ENCODE measurements around the gene HRH1.

The HRH1 gene

DNA sequence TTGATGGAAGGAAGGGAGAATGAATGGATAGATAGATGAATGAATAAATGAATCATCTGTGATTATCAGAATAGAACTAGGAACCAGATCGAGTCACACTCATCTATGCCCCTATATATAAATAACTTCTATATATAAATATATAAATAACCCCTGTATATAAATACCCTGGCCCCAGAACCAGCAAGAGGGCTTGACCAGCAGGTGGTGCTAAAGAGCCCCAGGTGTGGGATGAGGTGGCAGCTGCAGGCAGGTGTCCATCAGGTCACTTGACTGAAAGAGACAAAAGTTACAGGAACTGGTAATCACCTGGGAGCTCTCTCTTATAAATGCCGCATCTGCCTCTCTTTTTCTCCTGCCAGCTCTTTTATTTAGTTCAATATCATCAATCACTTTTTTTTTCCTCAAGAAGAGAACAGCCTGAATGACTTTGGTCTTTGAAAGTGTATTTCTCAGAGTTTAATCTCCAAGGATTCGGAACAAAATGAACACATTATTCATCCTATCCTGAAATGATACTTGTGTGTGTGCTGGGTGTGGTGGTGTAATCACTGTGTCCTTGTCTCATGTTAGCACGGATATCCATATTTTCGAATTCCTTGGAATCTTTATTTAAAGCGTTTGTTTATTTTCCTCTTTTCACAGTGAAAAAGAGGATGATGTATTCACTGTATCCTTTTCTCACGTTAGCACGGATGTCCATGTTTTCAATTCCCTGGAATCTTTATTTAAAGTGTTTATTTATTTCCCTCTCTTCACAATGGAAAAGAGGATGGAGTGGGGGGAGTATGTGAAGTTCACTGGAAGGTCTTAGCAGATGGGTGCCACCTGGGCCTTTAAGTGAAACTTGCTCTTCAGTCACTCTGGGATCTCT is 82.5 kb downstream of the HRH1 start:
- H3K9ac ChIP-seq: no peak overlapping the region
- H3K36me3 ChIP-seq: peaks cover 0 to 49% (median 0%) of the 10 kb centered on the region in 11 experiments; a peak in 4 of 22 replicates
- TF ChIP-seq Cebpa-rat (IDR thresholded peaks at IDR 0.05): no peak
- H3K4me2 ChIP-seq: no peak overlapping the region
- peaks cover 5 to 25% (median 18%) of the 10 kb centered on the region in 11 experiments; a peak in 21 of 22 replicates for H3K9me3 ChIP-seq (replicated peaks in 1 of 11)
- peaks cover 0 to 77% (median 0%) of the 10 kb centered on the region in 11 experiments; a peak in 4 of 22 replicates for H4K20me1 ChIP-seq
- H3K27me3 ChIP-seq: no peaks in the 10 kb centered on the region
- H3K27ac ChIP-seq: no peak overlapping the region
- peaks cover 0 to 6% (median 0%) of the 10 kb centered on the region in 10 experiments; a peak in 4 of 20 replicates for H3K4me1 ChIP-seq
- H3K4me3 ChIP-seq: no peak overlapping the region

DNA sequence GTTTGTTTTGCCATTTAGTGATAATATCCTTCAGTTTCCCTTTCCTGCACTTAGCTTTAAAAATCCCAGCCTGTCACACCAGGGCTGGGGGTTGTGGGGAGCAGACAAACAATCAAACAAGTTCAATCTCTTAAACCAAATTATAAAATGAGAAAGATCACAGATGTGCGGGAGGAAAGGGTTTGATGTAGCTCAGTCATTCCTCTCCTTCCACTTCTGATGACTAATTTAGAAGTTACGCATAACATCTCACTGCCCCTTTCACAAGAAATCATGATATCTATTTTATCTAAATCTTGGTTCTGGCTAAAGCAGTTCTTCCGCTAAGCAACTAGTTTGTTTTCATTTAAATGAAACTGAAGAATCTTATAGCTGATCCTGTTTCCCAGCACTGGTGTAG is 83.8 kb downstream of the HRH1 start:
- no peaks in the 10 kb centered on the region for H3K27me3 ChIP-seq
- peaks cover 5 to 27% (median 18%) of the 10 kb centered on the region in 11 experiments; a peak in 21 of 22 replicates for H3K9me3 ChIP-seq (replicated peaks in 1 of 11)
- no peak for TF ChIP-seq Cebpa-rat (IDR thresholded peaks at IDR 0.05)
- no peak overlapping the region for H3K4me2 ChIP-seq
- peaks cover 0 to 48% (median 0%) of the 10 kb centered on the region in 11 experiments; a peak in 4 of 22 replicates for H3K36me3 ChIP-seq
- no peak overlapping the region for H3K4me3 ChIP-seq
- peaks cover 0 to 6% (median 0%) of the 10 kb centered on the region in 10 experiments; a peak in 4 of 20 replicates for H3K4me1 ChIP-seq
- peaks cover 0 to 69% (median 0%) of the 10 kb centered on the region in 11 experiments; a peak in 4 of 22 replicates for H4K20me1 ChIP-seq
- no peak overlapping the region for H3K9ac ChIP-seq
- H3K27ac ChIP-seq: no peak overlapping the region

DNA sequence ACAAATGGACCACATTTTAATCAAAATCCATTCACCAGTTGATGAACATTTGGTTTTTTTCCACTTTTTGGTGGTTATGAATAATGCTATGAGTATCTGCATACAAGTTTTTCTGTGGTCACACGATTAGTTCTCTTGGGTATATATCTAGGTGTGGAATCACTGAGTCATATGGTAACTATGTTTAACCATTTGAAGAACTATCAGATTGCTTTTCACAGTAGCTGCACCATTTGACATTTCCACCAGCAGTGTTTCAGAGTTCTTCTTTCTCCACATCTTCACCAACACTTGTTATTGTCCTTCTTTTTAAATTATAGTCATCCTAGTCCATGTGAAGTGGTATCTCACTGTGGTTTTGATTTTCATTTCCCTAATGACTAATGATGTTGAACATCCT is 84.6 kb downstream of the HRH1 start:
- H3K27ac ChIP-seq: no peak overlapping the region
- H3K4me1 ChIP-seq: peaks cover 0 to 6% (median 0%) of the 10 kb centered on the region in 10 experiments; a peak in 4 of 20 replicates
- H3K27me3 ChIP-seq: no peaks in the 10 kb centered on the region
- TF ChIP-seq Cebpa-rat (IDR thresholded peaks at IDR 0.05): no peak
- H3K36me3 ChIP-seq: peaks cover 0 to 46% (median 0%) of the 10 kb centered on the region in 11 experiments; a peak in 4 of 22 replicates
- no peak overlapping the region for H3K4me3 ChIP-seq
- peaks cover 5 to 27% (median 18%) of the 10 kb centered on the region in 11 experiments; a peak in 21 of 22 replicates for H3K9me3 ChIP-seq (replicated peaks in 1 of 11)
- peaks cover 0 to 69% (median 0%) of the 10 kb centered on the region in 11 experiments; a peak in 4 of 22 replicates for H4K20me1 ChIP-seq
- no peak overlapping the region for H3K4me2 ChIP-seq
- H3K9ac ChIP-seq: no peak overlapping the region

DNA sequence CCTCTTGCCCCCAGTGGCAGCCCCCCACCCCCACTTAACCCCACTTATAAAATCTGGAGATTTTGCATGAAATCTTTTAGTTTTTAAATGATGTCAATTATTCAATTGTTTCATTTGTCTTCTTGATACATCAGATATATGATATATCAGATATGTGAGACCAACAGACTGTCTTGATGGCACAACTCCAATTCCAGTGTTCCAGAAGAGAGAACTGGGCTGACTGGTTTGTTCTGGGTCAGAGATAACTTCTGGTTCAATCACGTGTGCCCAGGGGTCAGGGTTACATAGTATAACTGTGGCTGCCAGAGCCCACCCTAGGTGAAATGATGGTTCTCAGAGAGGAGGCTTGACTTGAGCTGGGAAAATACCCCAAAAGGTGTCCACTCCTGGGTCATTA is 85.5 kb downstream of the HRH1 start:
- Histone ChIP-seq H3K36me3 (peaks cover 0 to 37% (median 0%) of the 10 kb centered on the region in 11 experiments; a peak in 4 of 22 replicates), H3K27ac (no peak overlapping the region), H3K4me3 (no peak overlapping the region), H3K9me3 (replicated peaks in 1 of 11) (peaks cover 5 to 27% (median 18%) of the 10 kb centered on the region in 11 experiments; a peak in 21 of 22 replicates), H4K20me1 (peaks cover 0 to 70% (median 0%) of the 10 kb centered on the region in 11 experiments; a peak in 4 of 22 replicates), H3K27me3 (no peaks in the 10 kb centered on the region), H3K4me2 (no peak overlapping the region), H3K9ac (no peak overlapping the region), H3K4me1 (no peaks in the 10 kb centered on the region; a peak in 1 of 20 replicates)
- TF ChIP-seq Cebpa-rat (IDR thresholded peaks at IDR 0.05): no peak

DNA sequence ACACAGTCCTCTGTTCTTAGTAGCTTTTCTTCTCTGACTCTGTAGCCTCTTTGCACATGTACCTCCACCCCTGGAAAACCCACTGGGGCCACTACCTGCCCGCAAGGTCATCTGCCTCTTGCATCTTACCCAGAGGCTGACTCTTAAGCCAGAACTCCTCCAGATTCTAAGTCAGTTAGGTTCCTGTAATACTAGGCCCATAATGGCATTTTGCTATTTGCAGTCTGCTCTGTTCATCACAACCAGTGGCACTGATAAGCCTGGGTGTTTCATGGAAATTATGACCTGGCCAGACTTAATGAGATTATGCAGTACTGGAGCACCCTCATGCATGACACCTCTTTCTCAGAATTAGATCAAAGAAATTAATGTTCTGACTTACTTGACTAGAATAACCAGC is 86.2 kb downstream of the HRH1 start:
- Histone ChIP-seq H3K27ac (no peak overlapping the region), H4K20me1 (peaks cover 0 to 71% (median 0%) of the 10 kb centered on the region in 11 experiments; a peak in 4 of 22 replicates), H3K4me1 (no peaks in the 10 kb centered on the region; a peak in 2 of 20 replicates), H3K4me2 (no peak overlapping the region), H3K9me3 (replicated peaks in 1 of 11) (peaks cover 5 to 27% (median 18%) of the 10 kb centered on the region in 11 experiments; a peak in 21 of 22 replicates), H3K27me3 (no peaks in the 10 kb centered on the region), H3K9ac (no peak overlapping the region), H3K4me3 (no peak overlapping the region), H3K36me3 (peaks cover 0 to 33% (median 0%) of the 10 kb centered on the region in 11 experiments; a peak in 4 of 22 replicates)
- TF ChIP-seq Cebpa-rat (IDR thresholded peaks at IDR 0.05): no peak

DNA sequence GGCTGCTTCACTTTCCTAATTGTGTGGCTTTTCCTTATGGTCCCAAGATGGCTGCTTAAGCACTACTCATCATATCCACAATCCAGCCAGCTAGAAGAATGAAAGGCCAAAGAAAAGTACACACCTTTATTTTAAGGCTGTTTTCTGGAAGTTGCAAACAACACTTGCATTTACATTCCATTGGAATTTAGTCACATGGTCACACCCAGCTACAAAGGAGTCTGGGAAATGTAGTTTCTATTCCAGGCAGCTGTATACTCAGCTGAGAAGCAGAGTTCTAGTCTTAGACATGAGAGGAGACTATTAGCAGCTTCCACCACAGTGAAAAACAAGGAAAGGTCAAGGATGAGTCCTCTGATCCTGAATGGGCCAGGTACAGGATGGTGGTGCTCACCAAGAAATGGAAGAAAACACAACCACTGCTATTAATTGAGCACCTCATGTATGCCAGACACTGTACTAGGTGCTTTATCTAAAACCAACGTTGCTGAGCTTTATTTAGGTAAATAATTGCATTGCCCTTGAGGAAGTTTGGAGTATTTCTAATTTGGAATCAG is 89.9 kb downstream of the HRH1 start:
- Histone ChIP-seq H3K27ac (no peak overlapping the region), H4K20me1 (peaks cover 0 to 82% (median 0%) of the 10 kb centered on the region in 11 experiments; a peak in 4 of 22 replicates), H3K4me1 (no peaks in the 10 kb centered on the region; a peak in 2 of 20 replicates), H3K36me3 (peaks cover 0 to 27% (median 0%) of the 10 kb centered on the region in 11 experiments; a peak in 3 of 22 replicates), H3K9me3 (replicated peaks in 1 of 11) (peaks cover 0 to 16% (median 7%) of the 10 kb centered on the region in 11 experiments; a peak in 15 of 22 replicates), H3K4me3 (no peak overlapping the region), H3K4me2 (no peak overlapping the region), H3K9ac (no peak overlapping the region), H3K27me3 (no peaks in the 10 kb centered on the region)
- TF ChIP-seq Cebpa-rat (IDR thresholded peaks at IDR 0.05): no peak

DNA sequence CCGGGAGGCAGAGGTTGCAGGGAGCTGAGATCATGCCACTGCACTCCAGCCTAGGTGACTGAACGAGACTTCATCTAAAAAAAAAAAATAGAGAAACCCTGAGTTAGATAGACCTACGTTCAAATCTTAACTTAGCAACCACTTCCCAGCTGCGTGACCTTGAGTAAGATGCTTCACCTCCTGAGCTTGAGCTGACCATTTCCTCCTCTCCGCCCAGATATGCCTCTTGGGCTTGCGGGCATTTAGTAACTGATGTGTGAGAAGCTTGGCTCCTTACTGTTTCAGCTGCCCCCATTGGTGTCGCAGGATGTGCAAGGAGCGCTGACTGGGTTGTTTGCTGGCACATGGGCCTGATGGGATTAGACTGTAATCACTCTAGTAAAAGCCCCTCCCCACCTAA is 91.0 kb downstream of the HRH1 start:
- Histone ChIP-seq H3K4me2 (no peak overlapping the region), H3K4me1 (no peaks in the 10 kb centered on the region; a peak in 2 of 20 replicates), H3K36me3 (peaks cover 0 to 27% (median 0%) of the 10 kb centered on the region in 11 experiments; a peak in 3 of 22 replicates), H3K9ac (no peak overlapping the region), H3K4me3 (no peak overlapping the region), H3K27me3 (no peaks in the 10 kb centered on the region), H3K9me3 (replicated peaks in 1 of 11) (peaks cover 0 to 12% (median 5%) of the 10 kb centered on the region in 11 experiments; a peak in 7 of 22 replicates), H4K20me1 (peaks cover 0 to 85% (median 0%) of the 10 kb centered on the region in 11 experiments; a peak in 5 of 22 replicates), H3K27ac (no peak overlapping the region)
- TF ChIP-seq Cebpa-rat (IDR thresholded peaks at IDR 0.05): no peak

DNA sequence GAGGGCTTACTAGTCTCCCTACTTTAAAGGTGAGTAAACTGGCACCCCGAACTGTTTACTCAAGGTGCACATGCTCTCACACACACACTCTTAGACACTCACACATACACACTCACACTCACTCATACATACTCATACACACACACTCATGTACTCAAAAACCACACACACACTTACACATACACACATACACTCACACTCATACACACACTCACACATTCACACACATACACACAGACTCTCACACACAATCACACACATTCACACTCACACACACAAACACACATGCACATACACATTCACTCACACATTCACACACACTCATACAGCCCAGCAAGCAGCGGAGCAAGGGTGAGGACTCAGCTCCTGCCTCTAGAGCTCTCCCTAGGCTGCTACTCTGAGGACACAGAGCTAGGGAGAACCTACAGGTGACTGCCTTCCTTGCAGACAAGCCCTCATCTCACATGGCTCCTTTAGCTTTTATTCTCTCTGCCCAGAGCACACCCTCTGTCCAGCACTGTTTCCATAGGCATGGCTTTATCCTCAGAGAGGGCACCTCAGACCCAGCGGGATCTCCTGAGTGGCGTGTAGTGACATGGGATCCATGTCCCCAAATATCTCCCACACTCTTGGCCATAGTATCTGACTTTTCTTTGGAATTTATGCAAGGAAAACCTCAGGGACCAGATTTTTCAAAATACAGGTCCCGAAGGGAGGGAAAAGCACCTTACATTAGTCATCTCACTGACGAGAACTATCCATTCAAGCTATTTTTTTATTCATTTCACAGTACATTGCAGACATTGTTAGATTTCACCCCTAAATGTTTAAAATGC is 91.8 kb downstream of the HRH1 start:
- H3K9ac ChIP-seq: no peak overlapping the region
- H3K36me3 ChIP-seq: peaks cover 0 to 24% (median 0%) of the 10 kb centered on the region in 11 experiments; a peak in 3 of 22 replicates
- TF ChIP-seq Cebpa-rat (IDR thresholded peaks at IDR 0.05): no peak
- H3K27ac ChIP-seq: no peak overlapping the region
- no peak overlapping the region for H3K4me2 ChIP-seq
- H3K4me3 ChIP-seq: no peak overlapping the region
- H3K9me3 ChIP-seq (replicated peaks in 1 of 11): peaks cover 0 to 12% (median 5%) of the 10 kb centered on the region in 11 experiments; a peak in 7 of 22 replicates
- peaks cover 0 to 84% (median 0%) of the 10 kb centered on the region in 11 experiments; a peak in 5 of 22 replicates for H4K20me1 ChIP-seq
- peaks cover 0 to 6% (median 0%) of the 10 kb centered on the region in 10 experiments; a peak in 3 of 20 replicates for H3K4me1 ChIP-seq
- no peaks in the 10 kb centered on the region for H3K27me3 ChIP-seq

Measured in BLaER1 treated with 17β-estradiol and CSF1 and Interleukin-3, amounts not matched to agents 10 nM and 100 nM (cell line).